Left ventricle myocardium inferior (tissue), 1 donor: Measurements from ENCODE around the gene CD247. TPM values are rescaled to one million over a fixed set of nuclear protein-coding genes. Genes with fewer than 3 reads are reported as not detected.

Experiments used
- DNase-seq: peaks from one replicate; pipeline ENCODE4 v3.0.0-alpha.2; 2020
- H3K27ac ChIP-seq: fragments of 200-600 bp; replicated peaks from 2 replicates; pipeline ENCODE4 v1.8.0; 2021
- H3K27me3 ChIP-seq: fragments of 200-600 bp; 2 replicates; pipeline ENCODE4 v1.8.0; 2021; ENCODE audit warnings: low read depth
- H3K36me3 ChIP-seq: fragments of 200-600 bp; 2 replicates; pipeline ENCODE4 v1.8.0; 2021
- H3K4me1 ChIP-seq: fragments of 200-600 bp; 2 replicates; pipeline ENCODE4 v1.8.0; 2021
- H3K4me3 ChIP-seq: fragments of 200-600 bp; 2 replicates; pipeline ENCODE4 v1.8.0; 2021; ENCODE audit warnings: mild to moderate bottlenecking, moderate library complexity
- H3K9me3 ChIP-seq: fragments of 200-600 bp; replicated peaks from 2 replicates; pipeline ENCODE4 v1.8.0; 2021
- CTCF ChIP-seq: fragments of 200-600 bp; IDR thresholded peaks from 2 replicates; pipeline ENCODE4 v1.8.0; 2021; ENCODE audit warnings: antibody characterized with exemption, mild to moderate bottlenecking, borderline replicate concordance
- intact Hi-C: fragments of 100-400 bp; cut with micrococcal nuclease; formaldehyde crosslinking; loops from one replicate; pipeline ENCODE4 v1.11.0; 2022
- total RNA-seq: library from RNA; stranded (reverse); fragmentation: NEBNext Ultra II Directional; extraction: Animal tissue kit (Norgen Biotek cat#: 25700); gene quantifications from one replicate; pipeline ENCODE4 v1.2.1, GENCODE V29; 2021
- donor health status: DM: no; HTN: yes; CAD: no; lungs with severe emphysema.

CD247 gene
- total RNA-seq, 1 donor from 2014 or later: 0.82 TPM

- peaks cover 28% of the 10 kb centered on the region for H3K27me3 ChIP-seq
- H3K4me3 ChIP-seq: no peak overlapping the region
- no peak overlapping the region for H3K27ac ChIP-seq
These were observed 28.6 kb downstream of the CD247 start for GRCh38 chr1:167489571-167490340.

GRCh38 chr1:167488786-167489185, 29.5 kb downstream of the CD247 start:
- no peak overlapping the region for H3K27ac ChIP-seq
- no peaks in the 10 kb centered on the region for H3K36me3 ChIP-seq
- no peak for TF ChIP-seq CTCF
- intact Hi-C loops: no loop called here
- H3K4me1 ChIP-seq: no peaks in the 10 kb centered on the region
- H3K27me3 ChIP-seq: peaks cover 18% of the 10 kb centered on the region
- no peaks in the 10 kb centered on the region for H3K9me3 ChIP-seq
- DNase-seq: no peak
- no peak overlapping the region for H3K4me3 ChIP-seq

More at GRCh38 chr1:167489571-167490340, 28.6 kb downstream of the CD247 start:
- intact Hi-C loops: no loop called here
- no peak for TF ChIP-seq CTCF
- no peaks in the 10 kb centered on the region for H3K36me3 ChIP-seq
- no peaks in the 10 kb centered on the region for H3K9me3 ChIP-seq
- H3K4me1 ChIP-seq: no peaks in the 10 kb centered on the region
- DNase-seq: no peak

GRCh38 chr1:167487614-167488013, 30.7 kb downstream of the CD247 start:
- no peak overlapping the region for H3K27ac ChIP-seq
- H3K27me3 ChIP-seq: peaks cover 7% of the 10 kb centered on the region
- no peaks in the 10 kb centered on the region for H3K36me3 ChIP-seq
- no peaks in the 10 kb centered on the region for H3K4me1 ChIP-seq
- no peak overlapping the region for H3K4me3 ChIP-seq
- no peaks in the 10 kb centered on the region for H3K9me3 ChIP-seq
- no peak for DNase-seq
- intact Hi-C loops: no loop called here
- TF ChIP-seq CTCF: no peak

GRCh38 chr1:167486090-167486824, 32.1 kb downstream of the CD247 start:
- DNase-seq: peak; percentile 26

More at GRCh38 chr1:167486090-167486824, 32.1 kb downstream of the CD247 start:
- Histone ChIP-seq H3K36me3 (no peaks in the 10 kb centered on the region), H3K9me3 (no peaks in the 10 kb centered on the region), H3K27ac (no peak overlapping the region), H3K4me3 (no peak overlapping the region), H3K27me3 (no peaks in the 10 kb centered on the region), H3K4me1 (no peaks in the 10 kb centered on the region)
- intact Hi-C loops: no loop called here
- no peak for TF ChIP-seq CTCF
